HG02798 (cell line): ENCODE measurements around the gene GNB1.

Source experiments
- ATAC-seq: cut with Tn5 transposase; IDR thresholded peaks from one replicate; pipeline ENCODE4 v1.9.1; 2021; ENCODE audit warnings: mild to moderate bottlenecking; ENCODE audit not compliant: unreplicated experiment, poor library complexity

Gene GNB1

DNA sequence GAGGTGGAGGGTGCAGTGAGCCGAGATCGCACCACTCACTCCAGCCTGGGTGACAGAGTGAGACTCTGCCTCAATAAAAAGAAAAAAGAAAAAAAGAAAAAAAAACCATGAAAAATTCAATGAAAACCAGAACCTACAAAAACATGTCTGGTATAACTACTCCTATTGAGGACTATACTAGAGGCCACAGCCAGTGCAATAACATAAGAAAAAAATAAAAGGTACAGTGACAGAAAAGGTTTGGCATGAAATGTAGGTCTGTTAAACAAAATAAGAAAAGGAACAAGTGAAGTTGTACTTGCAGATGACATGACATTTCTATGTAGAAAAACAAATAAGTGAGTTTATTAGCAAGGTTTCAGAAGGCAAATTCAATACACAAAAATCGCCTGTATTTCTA lies 120.8 kb downstream of the GNB1 start:
- ATAC-seq = no peak

DNA sequence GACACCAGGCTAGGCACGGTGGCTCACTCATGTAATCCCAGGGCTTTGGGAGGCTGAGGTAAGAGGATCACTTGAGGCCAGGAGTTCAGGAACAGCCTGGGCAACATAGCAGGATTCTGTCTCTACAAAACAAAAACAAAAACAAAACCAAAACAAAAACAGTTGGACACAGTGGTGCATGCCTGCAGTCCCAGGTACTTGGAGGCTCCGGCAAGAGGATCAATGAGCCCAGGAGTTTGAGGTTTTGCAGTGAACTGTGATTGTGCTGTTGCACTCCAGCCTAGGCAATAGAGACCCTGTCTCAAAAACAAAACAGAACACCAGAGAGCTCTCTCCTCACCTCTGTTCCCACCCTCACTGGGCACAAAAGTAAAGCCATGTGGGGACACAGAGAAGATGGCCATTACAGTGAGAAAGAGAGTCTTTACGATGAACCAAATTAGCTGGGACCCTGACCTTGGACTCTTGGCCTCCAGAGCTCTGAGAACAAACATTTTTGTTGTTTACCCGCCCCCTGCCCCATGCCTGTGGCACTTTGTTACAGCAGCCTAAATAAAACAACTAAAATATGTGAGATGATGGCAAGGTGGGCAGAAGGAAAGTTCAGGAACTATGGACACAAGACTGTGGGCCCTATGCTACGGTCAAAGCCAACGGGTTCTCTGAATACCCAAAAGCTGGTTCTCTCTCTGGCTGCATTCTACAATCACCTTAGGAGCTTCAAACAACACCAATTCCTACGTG lies 122.5 kb downstream of the GNB1 start:
- ATAC-seq = no peak

DNA sequence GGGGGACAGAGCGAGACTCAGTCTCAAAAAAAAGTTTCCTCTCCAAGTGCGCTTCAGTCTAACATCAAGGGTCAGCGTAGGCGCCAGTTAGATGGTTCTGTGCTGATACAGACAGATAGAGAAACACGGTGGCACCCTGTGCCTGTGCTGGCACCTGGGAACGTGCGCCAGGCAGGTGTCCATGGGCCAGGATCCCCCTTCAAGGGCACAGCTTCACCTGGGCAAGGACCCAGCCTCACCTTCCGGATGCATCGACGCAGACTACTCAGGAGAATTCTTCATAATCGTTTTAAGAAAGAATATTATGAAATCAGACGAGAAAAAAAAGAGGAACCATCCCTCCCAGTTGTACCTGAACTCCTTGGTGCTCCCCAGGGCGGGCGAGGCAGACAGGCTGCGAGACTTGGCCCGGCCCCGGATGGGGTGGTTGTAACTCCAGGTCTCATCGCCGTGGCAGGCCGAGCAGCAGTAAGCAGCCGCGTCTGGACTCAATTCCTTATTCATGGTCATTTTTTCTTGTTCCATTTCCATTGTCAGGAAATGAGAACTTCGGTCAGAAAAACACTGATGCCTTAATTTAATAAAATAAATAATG lies 125.9 kb downstream of the GNB1 start:
- ATAC-seq = no peak

DNA sequence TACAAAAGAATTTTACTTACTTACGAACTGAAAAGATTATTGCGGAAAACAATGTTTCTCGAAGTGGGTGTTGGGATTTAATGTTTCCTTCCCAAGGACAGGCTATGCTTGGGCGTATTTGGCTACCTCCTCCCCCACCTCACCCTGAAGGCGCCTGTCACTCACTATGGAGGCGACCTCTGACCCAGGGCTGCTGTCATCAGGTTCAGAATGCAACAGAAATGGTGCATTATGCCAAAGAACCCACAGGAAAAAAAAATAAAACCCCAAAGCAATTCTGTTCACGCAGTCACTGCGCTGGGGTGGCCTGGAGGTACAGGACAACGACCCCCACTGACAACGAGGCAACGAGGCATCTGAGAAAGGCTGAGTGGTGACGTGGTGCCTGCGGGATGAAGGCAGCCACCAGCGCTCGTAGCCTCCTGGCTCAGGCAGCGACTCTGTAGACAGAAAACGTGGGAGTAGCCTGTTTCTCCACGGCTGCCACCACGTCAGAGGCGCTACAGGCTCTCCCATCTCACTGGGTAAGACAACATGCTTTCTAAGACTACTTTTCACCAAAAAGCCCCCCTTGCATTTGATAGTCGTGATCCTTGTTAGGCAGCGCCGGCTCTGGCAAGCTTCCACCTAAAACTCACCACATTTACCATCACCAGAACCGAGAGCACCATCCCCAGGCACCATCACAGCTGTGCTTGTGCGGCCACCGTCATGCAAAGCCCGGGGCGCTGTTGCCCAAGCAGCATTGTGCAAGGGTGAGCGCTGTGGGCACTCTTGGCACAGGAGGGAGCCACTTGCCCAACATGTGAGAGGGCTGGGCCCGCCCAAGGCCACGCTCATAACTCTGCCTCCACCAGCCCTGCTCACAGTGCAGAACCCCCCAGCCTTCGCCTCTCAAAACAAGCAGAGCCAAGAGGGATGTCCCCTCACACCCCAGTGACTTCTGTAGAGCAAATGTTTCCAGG lies 126.9 kb downstream of the GNB1 start:
- no peak for ATAC-seq

DNA sequence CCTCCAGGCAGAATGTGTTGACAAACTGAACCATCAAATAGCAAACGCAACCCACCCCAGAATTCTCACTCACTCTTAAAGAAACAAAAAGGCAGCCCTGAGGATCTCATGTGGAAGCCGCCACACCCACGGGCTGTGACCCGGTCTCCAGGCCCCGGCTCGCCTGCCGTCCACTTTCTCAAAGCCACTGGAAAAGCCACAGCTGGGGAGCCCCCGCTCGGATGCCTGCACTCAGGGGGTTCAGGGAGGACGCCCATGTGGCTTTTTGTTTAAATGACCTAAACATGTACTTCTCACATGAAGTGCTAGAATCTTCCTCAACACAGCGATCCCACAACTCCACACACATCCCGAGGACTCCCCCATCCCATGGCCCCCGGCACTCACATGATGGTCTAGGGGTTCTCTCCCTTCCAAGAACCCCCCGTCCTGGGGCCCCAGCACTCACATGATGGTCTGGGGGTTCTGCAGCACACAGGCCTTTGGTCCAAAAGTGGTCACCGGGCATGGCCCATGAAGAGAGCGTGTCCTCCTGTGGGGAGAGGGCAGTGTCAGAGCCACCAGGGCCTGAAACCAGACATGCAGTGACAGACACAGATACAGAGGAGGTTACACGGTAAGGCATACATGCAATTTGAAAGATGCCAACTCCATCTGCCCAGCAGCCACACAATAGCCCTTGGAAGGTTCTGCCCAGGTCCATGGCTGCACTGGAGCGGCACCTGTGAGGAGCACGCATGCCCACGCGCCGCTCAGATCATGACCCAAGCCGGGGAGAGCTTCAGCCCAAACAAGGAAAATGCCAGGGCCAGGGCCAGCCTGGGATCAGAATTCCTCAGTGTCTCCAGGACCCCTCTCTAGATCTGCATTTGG lies 129.1 kb downstream of the GNB1 start:
- ATAC-seq = no peak

DNA sequence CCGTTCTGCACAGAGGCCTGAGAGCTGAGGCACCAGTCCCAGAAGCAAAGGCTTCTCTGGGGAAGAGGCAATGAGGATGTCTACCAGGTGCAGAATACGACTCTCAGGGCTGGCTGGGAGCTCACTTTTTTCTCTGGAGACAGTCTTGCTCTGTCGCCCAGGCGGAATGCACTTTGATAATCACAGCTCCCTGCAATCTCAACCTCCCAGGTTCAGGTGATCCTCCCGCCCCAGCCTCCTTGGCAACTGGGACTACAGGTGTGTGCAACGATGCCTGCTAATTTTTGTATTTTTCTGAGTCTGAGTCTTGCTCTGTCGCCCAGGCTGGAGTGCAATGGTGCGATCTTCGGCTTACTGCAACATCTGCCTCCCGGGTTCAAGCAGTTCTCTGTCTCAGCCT lies 130.2 kb downstream of the GNB1 start:
- ATAC-seq = no peak

DNA sequence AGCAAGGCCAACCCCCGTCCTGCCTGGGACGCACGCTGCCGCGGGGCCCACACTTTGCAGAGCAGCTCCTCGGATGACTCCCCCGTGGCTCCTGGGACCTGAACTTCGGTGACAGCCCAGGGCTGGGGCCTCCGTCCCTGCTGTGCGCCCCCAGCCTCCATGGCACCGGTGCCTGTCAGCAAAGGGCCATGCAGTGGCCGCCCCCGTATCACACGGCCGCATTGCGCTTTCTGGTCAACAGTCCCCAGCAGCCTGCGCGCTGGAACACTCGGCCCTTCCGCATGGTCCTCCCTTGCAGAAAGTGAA lies 130.6 kb downstream of the GNB1 start:
- ATAC-seq = no peak

DNA sequence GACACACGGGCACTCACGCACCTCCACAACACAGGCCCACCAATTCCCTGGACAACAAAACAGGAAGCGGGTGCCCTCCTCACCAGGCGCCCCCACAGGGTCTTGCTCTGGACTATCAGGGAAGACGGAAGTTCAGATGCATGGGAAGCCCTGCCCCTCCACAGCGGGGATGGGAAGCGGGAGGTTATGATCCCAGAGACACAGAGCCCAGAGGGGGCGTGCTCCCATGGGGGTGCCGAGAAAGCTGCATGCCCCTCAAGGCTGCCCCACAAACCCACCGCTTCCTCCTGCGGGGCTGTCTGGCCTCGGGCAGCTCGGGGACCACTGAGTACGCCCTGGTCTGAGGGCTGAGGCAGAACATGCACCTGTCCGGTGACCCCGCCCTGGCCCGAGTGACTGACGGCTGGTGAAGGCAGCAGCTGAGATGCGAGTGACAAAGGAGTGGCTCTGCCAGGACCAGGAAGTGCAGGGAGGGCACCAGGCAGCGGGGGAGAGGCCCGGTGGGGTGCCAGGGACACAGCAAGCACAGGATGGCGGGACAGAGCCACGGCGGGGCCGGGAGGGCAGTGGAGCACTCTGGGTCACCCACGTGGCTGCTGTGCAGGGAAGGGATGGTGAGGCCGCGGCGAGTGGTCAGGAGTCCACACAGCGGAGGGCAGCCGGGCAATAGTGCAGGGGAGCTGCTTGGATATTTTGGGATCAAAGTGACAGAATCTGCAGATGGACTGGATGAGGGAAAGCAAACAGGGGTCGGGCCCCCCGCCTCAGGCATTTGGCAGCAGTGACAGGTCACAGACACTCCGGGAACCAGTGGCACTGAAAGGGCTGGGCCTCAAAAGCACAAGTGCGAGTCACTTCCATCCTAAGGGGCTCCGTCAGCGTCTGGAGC lies 131.2 kb downstream of the GNB1 start:
- no peak for ATAC-seq

DNA sequence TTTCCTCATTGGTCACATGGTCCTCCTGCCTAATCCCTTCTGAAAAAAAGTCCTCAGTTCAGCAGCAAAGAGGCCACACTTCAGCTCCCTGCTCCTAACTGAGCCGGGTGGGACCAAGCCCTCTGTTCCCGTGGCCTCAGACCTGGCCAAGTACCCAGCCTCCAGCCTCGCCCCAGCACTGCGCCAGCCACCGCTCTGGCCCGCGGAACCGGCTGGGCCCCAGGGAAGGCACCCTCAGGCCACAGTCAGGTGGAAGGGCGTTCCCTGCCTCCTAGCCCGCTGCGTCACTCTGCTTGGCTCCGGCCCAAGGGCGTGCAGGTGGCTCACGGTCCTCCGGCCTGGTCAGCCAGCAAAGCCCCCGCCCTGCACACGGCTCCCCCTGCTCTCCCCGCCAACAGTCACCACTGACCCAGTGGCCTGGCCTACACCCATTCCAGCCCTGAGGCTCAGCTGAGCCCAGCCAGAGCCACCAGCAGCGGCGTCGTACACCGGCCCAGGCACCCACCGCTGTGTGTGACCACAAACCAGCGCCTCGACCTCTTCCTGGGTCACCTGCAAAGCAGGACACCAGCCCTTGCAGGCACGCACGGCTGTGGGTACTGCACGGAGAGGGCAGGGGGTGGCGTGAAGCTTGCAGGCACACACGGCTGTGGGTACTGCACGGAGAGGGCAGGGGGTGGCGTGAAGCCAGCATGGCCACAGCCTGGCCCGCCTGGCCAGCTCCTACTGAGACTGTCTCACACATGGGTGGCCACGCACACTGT lies 132.0 kb downstream of the GNB1 start:
- ATAC-seq = no peak

DNA sequence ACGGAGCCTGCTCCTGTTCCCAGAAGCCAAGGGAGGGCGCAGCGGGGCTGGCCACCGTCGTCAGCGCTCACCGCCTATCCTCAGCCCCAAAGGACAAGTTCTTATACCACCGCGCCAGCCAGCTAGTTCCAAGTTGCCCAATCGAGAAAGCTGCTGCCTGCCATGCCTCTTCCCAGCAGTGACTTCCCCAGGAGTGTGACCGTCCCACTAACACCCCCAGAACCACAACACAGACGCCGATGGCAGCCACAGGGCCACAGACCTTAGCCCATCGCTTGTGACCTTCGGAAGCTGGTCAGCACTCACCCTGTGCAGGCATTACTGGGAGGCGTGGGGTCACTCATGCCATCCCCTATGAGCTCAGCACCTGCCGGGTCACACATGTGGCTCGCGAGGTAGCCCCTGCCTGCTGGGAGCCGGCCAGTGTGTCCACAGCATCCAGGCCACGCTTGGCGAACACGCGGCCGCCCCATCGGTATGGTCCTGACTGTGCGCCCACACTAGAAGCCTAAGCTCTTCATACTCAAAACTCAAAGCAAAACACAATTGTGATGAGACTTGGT lies 132.7 kb downstream of the GNB1 start:
- ATAC-seq = no peak

DNA sequence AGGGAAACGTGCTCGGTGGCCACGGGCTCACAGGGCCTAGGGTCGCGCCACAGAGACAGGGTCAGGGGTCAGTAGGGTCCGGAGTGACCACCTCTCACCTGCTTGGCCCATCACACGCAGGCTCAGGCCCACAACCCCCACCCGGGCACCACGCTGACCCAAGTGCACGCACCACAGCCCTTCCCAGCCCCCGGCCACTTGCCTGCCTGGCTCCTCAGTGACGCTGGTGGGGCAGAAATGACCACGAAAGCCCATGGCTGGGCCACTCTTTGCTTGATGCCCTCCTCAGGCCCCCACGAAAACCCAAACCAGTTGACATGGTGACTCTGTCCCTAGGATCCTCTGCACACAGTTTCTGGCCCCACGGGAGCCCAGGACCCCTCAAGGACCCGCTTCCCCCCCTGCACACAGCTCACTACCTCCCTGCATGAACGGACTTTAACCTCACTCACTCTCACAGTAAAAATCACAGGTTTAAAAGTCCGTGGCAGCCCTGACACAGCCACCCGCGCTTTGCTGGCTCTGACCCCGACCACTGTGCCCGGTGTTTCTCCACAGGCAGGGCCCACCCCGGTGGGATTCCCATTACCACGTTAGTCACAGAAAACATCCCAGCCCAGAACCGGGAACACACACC lies 133.3 kb downstream of the GNB1 start:
- no peak for ATAC-seq

DNA sequence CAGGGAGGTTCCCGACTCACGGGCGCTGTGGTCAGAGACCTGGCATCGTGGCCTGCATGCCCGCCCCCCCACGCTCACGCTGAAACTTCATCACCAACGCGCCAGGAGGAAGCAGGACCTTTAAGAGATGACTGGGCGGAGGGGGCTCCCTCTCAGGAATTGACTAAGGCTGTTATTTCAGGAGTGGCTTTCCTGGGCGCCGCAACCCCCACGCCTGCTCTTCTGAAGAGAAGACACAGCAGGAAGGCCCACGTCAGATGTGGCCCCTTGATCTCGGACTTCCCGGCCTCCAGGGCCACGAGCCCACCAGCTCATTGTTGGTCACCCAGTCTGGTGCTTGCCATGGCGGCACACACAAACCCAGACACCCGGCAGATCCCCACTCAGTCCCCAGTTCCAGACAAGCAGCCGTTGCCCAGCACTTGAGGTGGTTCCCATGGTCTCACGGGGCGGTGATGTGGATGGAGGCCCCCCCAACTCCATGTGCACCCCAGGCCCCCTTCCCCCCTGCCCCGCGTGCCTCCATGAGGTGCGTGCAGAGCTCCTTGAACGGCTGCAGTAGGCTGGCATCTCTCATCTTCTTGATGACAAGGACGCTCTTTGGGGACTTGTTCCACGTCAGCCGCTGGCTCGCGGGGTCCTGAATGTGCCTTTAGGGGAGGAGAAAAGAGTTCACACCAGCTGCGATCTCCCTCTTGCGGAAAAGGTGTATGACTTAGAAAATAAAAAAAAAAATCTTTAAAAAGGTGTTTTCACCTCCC lies 134.0 kb downstream of the GNB1 start:
- ATAC-seq = no peak

DNA sequence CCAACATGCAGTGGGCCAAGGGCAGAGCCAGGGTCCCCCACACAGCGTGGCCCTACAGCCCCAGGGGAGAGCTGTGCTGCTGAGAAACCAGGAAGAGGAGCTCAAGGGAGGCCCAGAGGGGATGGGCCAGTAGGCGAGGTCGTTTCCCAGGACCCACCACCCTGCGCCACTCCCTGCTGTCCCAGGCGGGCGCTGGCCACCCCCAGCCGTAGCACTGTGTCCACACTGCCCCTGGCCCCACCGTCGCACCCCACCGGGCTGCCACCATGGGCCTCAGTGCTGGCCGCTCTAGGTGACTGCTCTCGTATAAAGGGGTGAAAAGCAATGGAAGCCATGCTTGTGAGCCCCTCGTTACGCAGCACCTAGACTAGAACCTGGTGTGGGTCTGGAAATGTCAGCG lies 135.0 kb downstream of the GNB1 start:
- ATAC-seq = no peak

DNA sequence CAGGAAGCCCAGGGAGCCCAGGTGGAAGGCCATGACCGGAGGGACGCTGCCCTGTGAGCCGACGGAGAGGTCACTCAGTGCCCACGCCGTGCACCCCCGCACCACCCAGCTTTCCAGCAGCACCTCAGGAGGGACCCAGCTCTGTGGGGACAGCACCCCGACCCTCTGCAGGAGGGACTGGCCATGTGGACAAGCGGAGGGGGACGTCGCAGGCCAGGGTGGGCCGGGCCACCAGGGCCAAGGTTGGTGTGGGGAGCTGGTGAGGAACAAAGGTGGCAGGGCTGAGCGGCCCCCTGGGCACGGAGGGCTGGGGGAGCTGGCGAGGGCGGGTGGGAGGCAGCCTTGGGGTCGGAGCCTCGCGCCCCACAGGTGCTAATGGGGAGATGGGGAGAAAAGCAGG lies 135.5 kb downstream of the GNB1 start:
- ATAC-seq = no peak

DNA sequence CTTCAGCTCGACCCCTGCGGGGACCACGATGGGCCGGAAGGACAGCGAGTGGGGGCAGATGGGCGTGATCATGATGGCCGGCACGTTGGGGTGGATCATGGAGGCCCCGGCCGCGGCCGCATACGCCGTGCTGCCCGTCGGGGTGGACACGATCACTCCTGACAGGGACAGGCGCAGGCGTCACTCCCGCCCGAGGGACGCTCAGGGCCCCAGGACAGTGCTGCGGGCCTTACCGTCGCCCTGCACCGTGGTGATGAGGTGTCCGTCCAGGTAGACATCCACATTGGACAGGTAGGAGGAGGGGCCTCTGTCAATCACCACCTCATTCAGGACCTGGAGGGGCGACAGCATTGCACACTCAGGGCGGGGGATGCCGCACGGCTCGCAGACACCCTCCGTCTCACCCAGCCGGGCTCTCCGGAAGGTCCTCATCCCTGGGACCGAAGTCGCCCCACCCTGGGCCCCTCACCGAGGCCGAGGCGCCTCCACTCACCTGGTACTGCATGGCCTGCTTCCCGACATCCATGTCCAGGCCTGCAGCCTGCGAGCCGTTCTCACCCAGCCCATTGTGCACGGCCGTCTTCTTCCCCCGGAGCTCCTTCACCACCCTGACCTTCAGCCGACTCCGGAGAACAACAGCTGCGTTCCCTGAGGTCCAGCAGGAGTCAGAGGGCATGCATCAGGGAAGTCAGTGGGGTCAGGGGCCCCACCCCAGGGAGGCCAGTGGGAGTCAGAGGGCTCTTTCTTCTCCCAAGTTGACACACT lies 136.7 kb downstream of the GNB1 start:
- no peak for ATAC-seq

DNA sequence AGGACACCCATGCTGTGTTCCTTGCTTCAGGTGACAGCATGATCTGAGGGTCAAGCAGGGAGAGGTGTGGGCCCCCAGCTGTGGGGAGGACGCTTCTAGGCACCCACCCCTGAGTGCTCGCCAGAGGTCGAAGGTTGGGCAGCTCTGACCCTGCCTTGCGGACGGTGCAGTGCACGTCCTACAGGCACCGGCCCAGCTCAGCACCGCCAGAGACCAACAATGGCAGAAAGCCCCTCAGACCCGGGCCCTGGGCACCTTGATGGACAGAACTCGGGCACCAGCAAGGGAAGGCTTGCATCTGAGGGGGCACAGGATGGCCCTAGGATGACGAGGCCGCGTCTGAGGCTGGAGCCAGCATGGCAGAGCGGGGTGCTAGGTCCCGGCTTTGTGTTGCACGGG lies 137.3 kb downstream of the GNB1 start:
- ATAC-seq = no peak
